Uterus (tissue), 2 donors: ENCODE measurements around the gene DOCK4.

ENCODE experiments used
- POLR2A ChIP-seq, 2 donors: fragments of 450-650 bp; IDR thresholded peaks; one replicate each; pipeline ENCODE4 v1.6.1; 2016; ENCODE audit warnings: antibody characterized with exemption in 2 of 2, mild to moderate bottlenecking in 1 of 2, moderate library complexity in 1 of 2
- TF ChIP-seq, protein P1 (sequence below), 4 experiments: fragments of 200-600 bp in 2 of 4; fragments of 450-650 bp in 2 of 4; sonication (generic) in 2 of 4; IDR thresholded peaks; one replicate each; pipeline ENCODE4 v1.5.1; 2016 to 2019; ENCODE audit warnings: antibody characterized with exemption in 4 of 4, mild to moderate bottlenecking in 2 of 4, moderate library complexity in 1 of 4

DNA sequence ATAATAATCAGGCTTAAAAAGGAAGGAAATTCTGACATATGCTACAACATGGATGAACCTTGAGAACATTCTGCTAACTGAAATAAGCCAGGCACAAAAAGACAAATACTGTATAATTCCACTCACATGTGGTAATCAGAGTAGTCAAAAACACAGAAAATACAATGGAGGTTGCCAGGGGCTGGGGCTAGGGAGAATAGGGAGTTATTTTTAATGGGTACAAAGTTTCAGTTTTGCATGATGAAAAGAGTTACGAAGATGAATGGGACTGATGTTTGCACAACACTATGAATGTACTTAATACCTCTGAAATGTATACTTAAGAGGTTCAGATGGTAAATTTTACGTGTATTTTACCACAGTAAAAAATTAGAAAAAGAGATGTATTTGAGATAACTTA, 145.6 kb downstream of the DOCK4 start:
- TF ChIP-seq, protein P1, sequence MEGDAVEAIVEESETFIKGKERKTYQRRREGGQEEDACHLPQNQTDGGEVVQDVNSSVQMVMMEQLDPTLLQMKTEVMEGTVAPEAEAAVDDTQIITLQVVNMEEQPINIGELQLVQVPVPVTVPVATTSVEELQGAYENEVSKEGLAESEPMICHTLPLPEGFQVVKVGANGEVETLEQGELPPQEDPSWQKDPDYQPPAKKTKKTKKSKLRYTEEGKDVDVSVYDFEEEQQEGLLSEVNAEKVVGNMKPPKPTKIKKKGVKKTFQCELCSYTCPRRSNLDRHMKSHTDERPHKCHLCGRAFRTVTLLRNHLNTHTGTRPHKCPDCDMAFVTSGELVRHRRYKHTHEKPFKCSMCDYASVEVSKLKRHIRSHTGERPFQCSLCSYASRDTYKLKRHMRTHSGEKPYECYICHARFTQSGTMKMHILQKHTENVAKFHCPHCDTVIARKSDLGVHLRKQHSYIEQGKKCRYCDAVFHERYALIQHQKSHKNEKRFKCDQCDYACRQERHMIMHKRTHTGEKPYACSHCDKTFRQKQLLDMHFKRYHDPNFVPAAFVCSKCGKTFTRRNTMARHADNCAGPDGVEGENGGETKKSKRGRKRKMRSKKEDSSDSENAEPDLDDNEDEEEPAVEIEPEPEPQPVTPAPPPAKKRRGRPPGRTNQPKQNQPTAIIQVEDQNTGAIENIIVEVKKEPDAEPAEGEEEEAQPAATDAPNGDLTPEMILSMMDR (IDR thresholded peaks at IDR 0.05): no peak
- TF ChIP-seq POLR2A (IDR thresholded peaks at IDR 0.05): no peak
